Gastrocnemius medialis (tissue), 4 donors: ENCODE data around the gene PEX16.

Source experiments
- POLR2A ChIP-seq, 2 donors: fragments of 450-650 bp; IDR thresholded peaks; one replicate each; pipeline ENCODE4 v1.6.1; 2017; ENCODE audit warnings: antibody characterized with exemption in 2 of 2, mild to moderate bottlenecking in 2 of 2, moderate library complexity in 2 of 2
- TF ChIP-seq, protein P1 (sequence below), 5 experiments: fragments of 450-650 bp in 3 of 5; fragments of 200-600 bp in 2 of 5; sonication (generic) in 2 of 5; IDR thresholded peaks in 4 of 5; conservative IDR thresholded peaks in 1 of 5; 1 replicate in 4 of 5; 2 replicates in 1 of 5; pipeline ENCODE4 v1.5.1; 2016 to 2019; ENCODE audit warnings: antibody characterized with exemption in 5 of 5, mild to moderate bottlenecking in 3 of 5, moderate library complexity in 3 of 5

DNA sequence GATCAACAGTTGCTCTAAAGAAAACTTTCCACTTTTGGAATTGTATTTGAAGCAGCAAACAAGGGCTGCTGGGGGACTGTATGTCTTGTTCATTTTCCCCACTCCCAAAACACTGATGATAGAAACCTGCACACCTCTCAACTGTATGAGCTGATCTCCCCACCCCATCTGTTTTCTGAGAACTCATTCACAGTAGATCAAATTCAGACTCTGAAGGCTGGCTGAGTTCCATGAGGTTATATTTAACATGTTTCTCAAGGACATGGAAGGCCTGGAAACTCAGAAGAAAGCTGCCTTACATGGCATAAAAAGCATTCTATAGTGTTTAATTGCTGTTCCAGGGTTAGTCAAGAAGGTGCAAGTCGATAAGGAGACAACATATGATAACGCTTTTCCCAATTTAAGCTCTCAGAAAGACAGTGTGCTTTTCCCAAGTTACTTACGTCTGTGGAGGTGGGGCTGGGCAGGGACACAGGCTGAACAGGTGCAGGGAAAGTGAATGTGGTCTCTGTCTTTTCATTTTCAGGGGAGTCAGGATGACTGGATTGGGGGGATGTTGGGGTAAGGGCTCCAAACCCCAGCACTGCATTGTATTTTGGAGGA lies 27.8 kb upstream of the PEX16 start:
- TF ChIP-seq, protein P1, sequence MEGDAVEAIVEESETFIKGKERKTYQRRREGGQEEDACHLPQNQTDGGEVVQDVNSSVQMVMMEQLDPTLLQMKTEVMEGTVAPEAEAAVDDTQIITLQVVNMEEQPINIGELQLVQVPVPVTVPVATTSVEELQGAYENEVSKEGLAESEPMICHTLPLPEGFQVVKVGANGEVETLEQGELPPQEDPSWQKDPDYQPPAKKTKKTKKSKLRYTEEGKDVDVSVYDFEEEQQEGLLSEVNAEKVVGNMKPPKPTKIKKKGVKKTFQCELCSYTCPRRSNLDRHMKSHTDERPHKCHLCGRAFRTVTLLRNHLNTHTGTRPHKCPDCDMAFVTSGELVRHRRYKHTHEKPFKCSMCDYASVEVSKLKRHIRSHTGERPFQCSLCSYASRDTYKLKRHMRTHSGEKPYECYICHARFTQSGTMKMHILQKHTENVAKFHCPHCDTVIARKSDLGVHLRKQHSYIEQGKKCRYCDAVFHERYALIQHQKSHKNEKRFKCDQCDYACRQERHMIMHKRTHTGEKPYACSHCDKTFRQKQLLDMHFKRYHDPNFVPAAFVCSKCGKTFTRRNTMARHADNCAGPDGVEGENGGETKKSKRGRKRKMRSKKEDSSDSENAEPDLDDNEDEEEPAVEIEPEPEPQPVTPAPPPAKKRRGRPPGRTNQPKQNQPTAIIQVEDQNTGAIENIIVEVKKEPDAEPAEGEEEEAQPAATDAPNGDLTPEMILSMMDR (IDR thresholded peaks at IDR 0.05 in 4 of 5, conservative IDR thresholded peaks at IDR 0.05 in 1 of 5) = no peak
- no peak for TF ChIP-seq POLR2A (IDR thresholded peaks at IDR 0.05)
